Neural cell (in vitro differentiated cells): ENCODE measurements around the gene ZNF513. TPM values are rescaled to one million over a fixed set of nuclear protein-coding genes. Genes with fewer than 3 reads are reported as not detected.

ENCODE experiments used
- H2AFZ ChIP-seq: fragments of 200-600, 300-800 bp; sonication (generic), shearing (Covaris generic); 2 replicates; pipeline ENCODE4 v1.6.0; 2014; ENCODE audit warnings: low read depth, mild to moderate bottlenecking, antibody characterized with exemption, low read length, moderate library complexity
- H3F3A ChIP-seq: fragments of 200-600 bp; shearing (Covaris generic); 2 replicates; pipeline ENCODE4 v1.6.1; 2016; ENCODE audit warnings: mild to moderate bottlenecking, moderate library complexity, mixed read lengths, antibody characterized with exemption, low read length; ENCODE audit not compliant: insufficient read depth, poor library complexity, severe bottlenecking
- H3K27ac ChIP-seq: fragments of 200-600, 300-800 bp; sonication (generic), shearing (Covaris generic); 2 replicates; pipeline ENCODE4 v1.5.1; 2014; ENCODE audit warnings: mild to moderate bottlenecking, low read length, moderate library complexity
- H3K27me3 ChIP-seq: fragments of 300-800, 200-600 bp; sonication (generic), shearing (Covaris generic); 2 replicates; pipeline ENCODE4 v1.6.0; 2014; ENCODE audit warnings: mild to moderate bottlenecking, low read depth, low read length, moderate library complexity; ENCODE audit not compliant: insufficient read depth
- H3K36me3 ChIP-seq: fragments of 300-800, 200-600 bp; sonication (generic), shearing (Covaris generic); 2 replicates; pipeline ENCODE4 v1.5.1; 2014; ENCODE audit warnings: mild to moderate bottlenecking, antibody characterized with exemption, low read length, moderate library complexity; ENCODE audit not compliant: insufficient read depth
- H3K4me2 ChIP-seq: fragments of 300-800, 200-600 bp; sonication (generic), shearing (Covaris generic); 2 replicates; pipeline ENCODE4 v1.6.0; 2014; ENCODE audit warnings: mild to moderate bottlenecking, low read length
- H3K4me3 ChIP-seq: fragments of 300-800, 200-600 bp; sonication (generic), shearing (Covaris generic); 2 replicates; pipeline ENCODE4 v1.5.1; 2014; ENCODE audit warnings: mild to moderate bottlenecking, low read length, moderate library complexity
- H3K79me2 ChIP-seq: fragments of 200-600 bp; shearing (Covaris generic); replicated peaks from 2 replicates; pipeline ENCODE4 v1.6.0; 2014; ENCODE audit warnings: mild to moderate bottlenecking, low read length, moderate library complexity; ENCODE audit not compliant: insufficient read depth
- H3K9ac ChIP-seq: fragments of 300-800, 200-600 bp; sonication (generic), shearing (Covaris generic); 2 replicates; pipeline ENCODE4 v1.6.1; 2016; ENCODE audit warnings: mild to moderate bottlenecking, low read length, mixed read lengths
- H3K9me2 ChIP-seq: fragments of 200-600 bp; shearing (Covaris generic); 2 replicates; pipeline ENCODE4 v1.6.1; 2016; ENCODE audit warnings: mild to moderate bottlenecking, low read length, mixed read lengths; ENCODE audit not compliant: insufficient read depth
- H3K9me3 ChIP-seq: fragments of 200-600, 300-800 bp; sonication (generic), shearing (Covaris generic); 2 replicates; pipeline ENCODE4 v1.6.1; 2016; ENCODE audit warnings: mild to moderate bottlenecking, mixed run types, low read length, moderate library complexity, mixed read lengths
- H4K20me1 ChIP-seq: fragments of 200-600 bp; shearing (Covaris generic); 2 replicates; pipeline ENCODE4 v1.6.1; 2016; ENCODE audit warnings: mild to moderate bottlenecking, mixed run types; ENCODE audit not compliant: insufficient read depth
- CTCF ChIP-seq: fragments of 450-650 bp; IDR thresholded peaks from 2 replicates; pipeline ENCODE4 v1.5.1; 2014; ENCODE audit warnings: antibody characterized with exemption, mild to moderate bottlenecking, moderate library complexity; ENCODE audit not compliant: poor library complexity, severe bottlenecking
- EP300 ChIP-seq: fragments of 450-650 bp; conservative IDR thresholded peaks from 2 replicates; pipeline ENCODE4 v1.6.1; 2014; ENCODE audit warnings: antibody characterized with exemption, mild to moderate bottlenecking, moderate library complexity; ENCODE audit not compliant: poor library complexity, severe bottlenecking
- EZH2 ChIP-seq: fragments of 200-600, 300-800 bp; shearing (Covaris generic), sonication (generic); IDR thresholded peaks from 2 replicates; pipeline ENCODE4 v1.6.1; 2014; ENCODE audit warnings: antibody characterized with exemption, low read length, borderline replicate concordance, mild to moderate bottlenecking; ENCODE audit not compliant: insufficient read depth, poor library complexity, severe bottlenecking
- MXI1 ChIP-seq: fragments of 450-650 bp; conservative IDR thresholded peaks from 2 replicates; pipeline ENCODE4 v1.6.1; 2014; ENCODE audit warnings: antibody characterized with exemption, mild to moderate bottlenecking; ENCODE audit not compliant: poor library complexity, severe bottlenecking
- POLR2AphosphoS5 ChIP-seq: IDR thresholded peaks from 2 replicates; pipeline ENCODE4 v1.6.1; 2012
- RAD21 ChIP-seq: fragments of 450-650 bp; conservative IDR thresholded peaks from 2 replicates; pipeline ENCODE4 v1.6.1; 2014; ENCODE audit warnings: antibody characterized with exemption, mild to moderate bottlenecking, moderate library complexity
- REST ChIP-seq: IDR thresholded peaks from 2 replicates; pipeline ENCODE4 v1.6.1; 2012; ENCODE audit warnings: borderline replicate concordance
- SMC3 ChIP-seq: fragments of 450-650 bp; conservative IDR thresholded peaks from 2 replicates; pipeline ENCODE4 v1.6.1; 2014; ENCODE audit warnings: antibody characterized with exemption, mild to moderate bottlenecking, moderate library complexity; ENCODE audit not compliant: poor library complexity
- TAF1 ChIP-seq: IDR thresholded peaks from 2 replicates; pipeline ENCODE4 v1.6.1; 2012; ENCODE audit warnings: low read depth
- polyA plus RNA-seq: library from polyadenylated mRNA; depleted of rRNA; stranded (reverse); fragments of >200 nt; gene quantifications from 2 replicates; pipeline ENCODE4 v1.2.3, GENCODE V29; 2014

The ZNF513 gene
- polyA plus RNA-seq, 1 donor from 2014 or later: 40.5 TPM

DNA sequence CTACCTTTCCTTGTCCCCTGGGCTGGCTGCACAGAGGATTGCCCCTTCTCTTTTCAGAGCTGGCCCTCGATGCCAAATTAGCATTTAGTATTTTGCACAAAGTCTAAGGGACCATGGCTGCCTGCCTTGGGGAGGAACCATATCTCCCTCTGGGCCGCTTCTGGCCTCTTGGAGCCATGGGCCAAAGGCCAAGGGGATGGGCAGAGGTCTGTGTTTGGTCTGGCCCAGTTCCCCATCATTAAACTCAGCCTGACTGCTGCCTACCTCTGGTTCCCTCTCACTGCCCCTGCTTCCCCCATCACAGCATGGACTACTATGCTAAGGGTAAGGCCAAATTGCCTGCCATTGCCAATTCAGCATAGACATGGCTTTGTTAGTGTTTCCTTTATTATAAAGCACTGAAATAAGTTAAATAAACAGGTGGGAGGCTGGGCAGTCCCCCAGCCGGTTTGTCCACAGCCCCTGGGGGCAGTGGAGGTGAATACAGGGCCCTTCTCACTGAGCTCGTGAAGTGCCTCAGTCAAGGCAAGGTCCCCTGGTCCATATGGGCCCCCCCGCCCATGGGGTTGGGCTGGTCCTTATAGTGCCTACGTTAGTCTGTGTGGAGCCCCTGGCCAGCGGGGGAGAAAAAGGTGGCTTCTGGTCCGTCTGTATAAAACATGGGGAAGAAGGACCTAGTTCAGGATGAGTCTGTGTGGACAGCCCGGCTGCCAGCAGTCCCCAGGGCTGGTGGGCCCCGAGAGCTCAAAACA, 3.5 kb downstream of the ZNF513 start:
- Histone ChIP-seq H3K9me3 (no peaks in the 10 kb centered on the region), H3K36me3 (no peaks in the 10 kb centered on the region), H3K4me2 (no peak overlapping the region), H3K9ac (no peak overlapping the region), H3K4me3 (no peak overlapping the region), H4K20me1 (no peaks in the 10 kb centered on the region), H2AFZ (no peak overlapping the region), H3K9me2 (no peaks in the 10 kb centered on the region), H3K27me3 (no peaks in the 10 kb centered on the region), H3K79me2 (peaks cover 12% of the 10 kb centered on the region), H3F3A (no peaks in the 10 kb centered on the region), H3K27ac (no peak overlapping the region)
- TF ChIP-seq REST (no peak), CTCF (no peak), RAD21 (no peak), EP300 (no peak), TAF1 (no peak), SMC3 (no peak), EZH2 (no peak), POLR2AphosphoS5 (no peak), MXI1 (no peak)

- Histone ChIP-seq H2AFZ (no peak overlapping the region), H3K4me3 (no peak overlapping the region), H4K20me1 (no peaks in the 10 kb centered on the region), H3K4me2 (no peak overlapping the region), H3K9me3 (no peaks in the 10 kb centered on the region), H3K79me2 (peaks cover 16% of the 10 kb centered on the region), H3K27me3 (no peaks in the 10 kb centered on the region), H3K27ac (no peak overlapping the region), H3K36me3 (no peaks in the 10 kb centered on the region), H3K9ac (no peak overlapping the region), H3F3A (no peaks in the 10 kb centered on the region), H3K9me2 (no peaks in the 10 kb centered on the region)
- no peak for TF ChIP-seq MXI1
- no peak for TF ChIP-seq REST
- no peak for TF ChIP-seq RAD21
- TF ChIP-seq EP300: no peak
- no peak for TF ChIP-seq CTCF
- TF ChIP-seq SMC3: no peak
- no peak for TF ChIP-seq POLR2AphosphoS5
- no peak for TF ChIP-seq EZH2
- no peak for TF ChIP-seq TAF1
These were observed 4.2 kb downstream of the ZNF513 start for GRCh38 chr2:27376151-27376865.
